Hippocampal formation (tissue), 2 donors: ENCODE measurements around the gene ADNP.
"Not testable (repeated sequence)": the region's sequence is repeated elsewhere in the genome, so short reads cannot be mapped to it uniquely, and the experiment has no call there.

ENCODE experiments used
- DNase-seq, 2 donors: peaks; one replicate each; lab custom pipeline; 2025; lab: John Stamatoyannopoulos, UW

Gene ADNP

DNA sequence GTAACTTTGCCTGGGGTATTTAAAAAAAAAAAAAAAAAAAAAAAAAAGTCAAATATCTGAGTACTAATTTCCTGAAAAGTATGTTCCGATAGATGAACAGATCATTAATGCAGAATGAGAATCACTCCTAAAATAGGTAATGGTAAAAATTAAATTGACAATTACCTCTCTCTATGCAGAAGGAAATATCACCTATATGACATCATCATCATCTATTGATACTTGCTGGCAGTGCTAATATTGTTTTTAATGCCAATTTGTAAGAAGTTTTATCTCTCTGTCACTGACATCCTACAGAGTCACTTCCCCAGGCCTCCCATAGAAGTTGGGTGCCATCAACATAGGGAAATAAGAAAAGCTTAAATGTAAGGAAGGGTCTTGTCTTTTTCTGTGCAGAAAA lies 29.9 kb downstream of the ADNP start:
- no peak for DNase-seq

DNA sequence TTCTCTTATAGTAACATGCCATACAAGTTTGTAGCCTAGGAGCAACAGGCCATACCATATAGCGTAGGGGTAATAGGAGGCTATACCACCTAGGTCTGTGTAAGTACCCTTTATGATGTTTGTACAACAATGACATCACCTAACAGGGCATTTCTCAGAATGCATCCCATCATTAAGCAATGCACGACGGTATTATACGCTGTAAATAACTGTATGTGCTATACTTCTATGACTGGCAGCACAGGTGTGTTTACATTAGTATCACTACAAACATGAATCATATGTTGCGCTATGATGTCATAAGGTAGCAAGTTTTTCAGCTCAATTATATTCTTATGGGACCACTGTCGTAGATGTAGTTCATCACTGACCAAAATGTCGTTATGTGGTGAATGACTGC lies 31.0 kb downstream of the ADNP start:
- DNase-seq, result no peak

DNA sequence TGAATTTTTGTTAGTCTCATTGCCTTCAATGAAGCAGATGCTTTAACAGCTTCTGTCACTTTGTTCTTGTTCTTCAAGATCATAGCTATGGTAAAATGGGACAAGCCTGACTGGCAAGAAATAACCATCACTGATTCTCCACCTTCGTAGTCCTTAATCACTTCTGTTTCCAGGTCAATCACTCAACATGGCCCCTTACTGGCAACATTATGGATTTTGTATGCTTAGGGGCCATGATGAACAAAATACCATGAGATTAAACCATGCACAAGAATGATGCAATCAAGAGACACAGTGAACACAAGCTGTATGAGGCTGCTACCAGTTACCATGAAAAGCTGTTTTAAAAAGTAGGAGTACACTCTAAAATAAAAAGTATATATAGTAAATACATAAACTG lies 32.8 kb downstream of the ADNP start:
- no peak for DNase-seq

DNA sequence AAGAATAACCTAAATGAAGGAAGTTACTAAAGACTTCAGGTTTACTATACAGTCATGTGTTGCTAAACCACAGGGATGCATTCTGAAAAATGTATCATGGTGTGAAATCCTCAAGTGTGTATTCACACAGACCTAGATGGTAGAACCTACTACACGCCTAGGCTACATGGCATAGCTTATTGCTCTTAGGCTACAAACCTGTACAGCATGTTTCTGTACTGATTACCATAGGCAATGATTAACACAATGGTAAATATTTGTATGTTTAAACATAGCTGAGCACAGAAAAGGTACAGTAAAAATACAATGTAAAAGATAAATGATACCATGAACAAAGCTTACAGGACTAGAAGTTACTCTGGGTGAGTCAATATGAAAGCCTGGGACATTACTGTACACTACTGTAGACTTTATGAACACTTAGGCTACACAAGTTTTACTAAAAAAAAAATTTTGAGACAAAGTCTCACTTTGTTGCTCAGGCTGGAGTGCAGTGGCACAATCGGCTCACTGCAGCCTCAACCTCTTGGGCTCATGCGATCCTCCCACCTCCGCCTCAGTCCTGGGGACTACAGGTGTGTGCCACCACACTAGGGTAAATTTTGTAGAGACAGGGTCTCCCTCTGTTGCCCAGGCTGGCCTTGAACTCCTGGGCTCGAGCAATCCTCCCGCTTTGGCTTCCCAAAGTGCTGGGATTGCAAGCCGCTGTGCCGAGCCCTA lies 36.0 kb downstream of the ADNP start:
- DNase-seq, result no peak

GRCh38 chr20:50893620-50894019 lies 37.6 kb downstream of the ADNP start:
- DNase-seq, result no peak

GRCh38 chr20:50892394-50892793 lies 38.8 kb downstream of the ADNP start:
- DNase-seq, result no peak

DNA sequence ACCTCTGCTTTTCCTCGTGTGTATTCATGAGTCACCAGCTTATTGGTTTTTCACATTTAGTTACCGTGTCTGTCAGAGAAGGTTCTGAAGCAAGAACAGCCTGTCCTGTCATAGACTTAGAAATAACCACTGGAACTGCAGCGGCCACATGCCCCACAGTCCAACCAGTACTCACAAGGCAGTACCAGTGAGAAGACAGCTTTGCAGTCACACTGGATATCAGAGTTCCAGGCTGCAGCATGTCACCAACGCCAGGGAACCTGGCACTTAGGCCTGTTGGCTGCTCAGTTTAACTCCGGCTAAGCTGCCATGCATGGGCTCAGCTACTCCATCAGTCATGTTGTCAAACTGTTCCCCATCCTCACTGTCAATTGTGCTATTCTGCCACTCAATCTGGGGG lies 40.1 kb downstream of the ADNP start:
- DNase-seq, result no peak

GRCh38 chr20:50887576-50887975 lies 43.7 kb downstream of the ADNP start:
- no peak for DNase-seq

GRCh38 chr20:50886184-50886790 lies 45.0 kb downstream of the ADNP start:
- no peak for DNase-seq

DNA sequence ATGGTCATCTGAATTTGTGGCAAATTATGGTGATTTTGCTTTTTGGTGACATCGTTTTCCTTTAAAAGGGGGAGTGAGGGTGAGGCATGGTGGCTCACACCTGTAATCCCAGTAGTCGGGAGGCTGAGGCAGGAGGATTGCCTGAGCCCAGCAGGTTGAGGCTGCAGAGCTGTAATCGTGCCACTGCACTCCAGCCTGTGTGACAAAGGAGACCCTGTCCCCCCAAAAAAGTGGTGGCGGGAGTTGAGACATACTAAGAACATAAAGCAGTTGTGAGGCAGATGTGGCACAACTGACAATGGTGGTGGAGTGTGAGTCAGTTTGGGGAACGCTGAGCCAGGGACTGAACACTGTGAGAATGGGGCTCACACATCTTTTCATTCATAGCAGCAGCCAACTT lies 45.5 kb downstream of the ADNP start:
- DNase-seq, result no peak

GRCh38 chr20:50885068-50885467 lies 46.2 kb downstream of the ADNP start:
- no peak for DNase-seq

- no peak for DNase-seq
These were observed 47.4 kb downstream of the ADNP start for GRCh38 chr20:50883856-50884255.

DNA sequence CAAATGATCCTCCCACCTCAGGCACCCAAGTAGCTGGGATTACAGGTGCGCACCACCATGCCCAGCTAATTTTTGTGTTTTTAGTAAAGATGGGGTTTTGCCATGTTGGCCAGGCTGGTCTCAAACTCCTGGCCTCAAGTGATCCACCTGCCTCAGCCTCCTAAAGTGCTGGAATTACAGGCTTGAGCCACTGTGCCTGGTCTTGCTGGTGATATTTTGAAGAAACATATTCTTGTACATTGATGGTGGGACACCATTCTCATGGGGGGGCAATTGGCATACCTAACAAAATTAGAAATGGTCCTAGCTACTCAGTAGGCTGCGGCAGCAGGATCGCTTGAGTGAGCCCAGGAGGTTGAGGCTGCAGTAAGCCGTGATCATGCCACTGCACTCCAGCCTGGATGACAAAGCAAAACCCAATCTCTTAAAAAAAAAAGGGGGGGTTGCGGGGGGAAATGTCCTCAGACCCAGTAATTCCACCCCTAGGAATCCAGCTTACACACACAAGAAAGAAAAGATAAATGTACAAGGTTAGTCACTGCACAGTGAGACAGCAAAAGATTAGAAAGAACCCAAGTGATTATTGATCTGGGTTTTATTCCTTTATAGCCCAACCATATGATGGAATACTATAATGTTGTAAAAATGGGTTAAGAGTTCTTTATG lies 49.3 kb downstream of the ADNP start:
- DNase-seq, result not testable (repeated sequence)

DNA sequence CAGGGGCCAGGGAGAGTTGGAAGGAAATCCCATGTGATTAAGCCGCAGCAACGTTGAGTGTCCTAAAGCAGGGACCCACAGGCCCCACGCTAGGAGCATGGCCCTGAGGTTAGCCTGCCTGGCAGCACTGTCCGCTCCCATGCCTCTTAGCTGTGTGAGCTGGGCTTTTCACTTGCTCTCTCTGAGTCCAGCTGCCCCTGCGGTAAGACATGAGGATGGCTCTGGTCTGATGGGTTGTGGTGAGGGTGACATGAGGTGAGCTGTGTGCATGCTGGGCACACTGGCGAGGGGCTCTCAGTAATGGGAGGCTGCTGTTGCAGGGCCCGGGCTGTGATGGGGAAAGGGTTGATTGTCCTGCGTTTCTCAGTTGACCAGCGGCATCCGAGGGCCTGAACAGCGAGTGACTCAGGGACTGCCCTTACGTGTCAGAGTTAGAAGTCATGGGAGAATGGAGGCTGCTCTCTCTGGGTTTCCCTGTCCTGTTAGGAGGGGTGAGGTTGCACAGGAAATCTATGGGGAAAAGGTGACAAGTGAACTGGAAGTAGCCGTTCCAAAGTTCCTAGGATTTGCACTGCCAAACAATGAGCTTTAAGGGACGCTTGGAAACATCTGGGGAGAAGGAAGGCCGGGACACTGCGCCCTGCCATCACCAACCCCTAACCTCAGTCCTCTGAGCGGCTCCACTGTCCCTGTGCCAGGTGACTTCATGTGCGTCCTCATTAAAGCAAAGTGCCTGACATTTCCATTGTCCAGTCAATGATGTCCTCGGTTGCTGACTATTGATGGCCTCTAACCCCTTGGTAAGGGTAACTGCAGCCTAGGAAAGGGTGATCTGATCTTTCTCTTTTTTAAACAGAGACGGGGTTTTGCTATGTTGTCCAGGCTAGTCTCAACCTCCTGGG lies 51.3 kb downstream of the ADNP start:
- DNase-seq, result no peak

- DNase-seq, result no peak
These were observed 53.9 kb downstream of the ADNP start for GRCh38 chr20:50877232-50877743.

DNA sequence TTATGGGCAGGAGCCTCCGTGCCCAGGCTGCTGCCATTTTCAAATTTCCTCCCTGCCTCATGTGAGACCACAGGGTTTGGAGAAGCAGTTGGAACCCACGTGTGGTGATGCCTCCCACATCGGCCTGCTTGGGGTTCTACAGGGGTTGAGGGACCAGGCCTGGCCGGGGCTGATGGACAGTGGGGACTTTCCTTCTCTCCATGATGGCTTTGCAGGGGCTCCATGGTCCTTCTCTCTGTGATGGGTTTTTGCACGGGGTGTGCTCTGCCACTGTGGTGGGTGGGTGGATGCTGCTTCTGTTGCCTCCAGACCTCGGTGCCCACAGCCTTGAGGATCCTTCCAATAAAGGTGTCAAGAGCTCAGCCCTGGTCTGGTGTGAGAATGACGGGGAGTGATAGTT lies 54.4 kb downstream of the ADNP start:
- no peak for DNase-seq

- no peak for DNase-seq
These were observed 55.1 kb downstream of the ADNP start for GRCh38 chr20:50876063-50876685.

- DNase-seq, result no peak
These were observed 56.2 kb downstream of the ADNP start for GRCh38 chr20:50874758-50875665.

- DNase-seq, result no peak
These were observed 57.0 kb downstream of the ADNP start for GRCh38 chr20:50874111-50874757.

- no peak for DNase-seq
These were observed 57.7 kb downstream of the ADNP start for GRCh38 chr20:50873585-50873984.
